OCI-LY1 (cell line): ENCODE measurements around the gene LLGL2.

Experiments
- H2AFZ ChIP-seq: fragments of 200-600 bp; sonication (generic), shearing (Covaris generic); 2 replicates; pipeline ENCODE4 v1.6.0; 2014; ENCODE audit warnings: antibody characterized with exemption, mild to moderate bottlenecking, low read length
- H3F3A ChIP-seq: fragments of 200-600 bp; sonication (generic), shearing (Covaris generic); 2 replicates; pipeline ENCODE4 v1.6.0; 2014; ENCODE audit warnings: mild to moderate bottlenecking, antibody characterized with exemption, low read length, moderate library complexity; ENCODE audit not compliant: insufficient read depth
- H3K27ac ChIP-seq: fragments of 200-600 bp; sonication (generic); 2 replicates; pipeline ENCODE4 v1.5.1; 2014; ENCODE audit warnings: low read length, mixed run types, mild to moderate bottlenecking, low read depth; ENCODE audit not compliant: poor library complexity, severe bottlenecking
- H3K27me3 ChIP-seq: fragments of 200-600 bp; sonication (generic); 2 replicates; pipeline ENCODE4 v1.6.0; 2014; ENCODE audit warnings: antibody characterized with exemption, mild to moderate bottlenecking, low read length, moderate library complexity; ENCODE audit not compliant: insufficient read depth
- H3K36me3 ChIP-seq: fragments of 200-600 bp; sonication (generic); 2 replicates; pipeline ENCODE4 v1.6.1; 2014; ENCODE audit warnings: mild to moderate bottlenecking, antibody characterized with exemption, low read length, moderate library complexity, mixed read lengths; ENCODE audit not compliant: insufficient read depth
- H3K4me1 ChIP-seq: fragments of 200-600 bp; sonication (generic); 2 replicates; pipeline ENCODE4 v1.5.1; 2014; ENCODE audit warnings: mild to moderate bottlenecking, low read length, moderate library complexity; ENCODE audit not compliant: insufficient read depth, severe bottlenecking
- H3K4me2 ChIP-seq: fragments of 200-600 bp; sonication (generic), shearing (Covaris generic); 2 replicates; pipeline ENCODE4 v1.6.1; 2014; ENCODE audit warnings: low read length
- H3K4me3 ChIP-seq: fragments of 200-600 bp; sonication (generic); 2 replicates; pipeline ENCODE4 v1.5.1; 2014; ENCODE audit warnings: low read length, low read depth, mild to moderate bottlenecking, mixed read lengths; ENCODE audit not compliant: poor library complexity, severe bottlenecking
- H3K79me2 ChIP-seq: fragments of 200-600 bp; shearing (Covaris generic); 2 replicates; pipeline ENCODE4 v1.6.1; 2016; ENCODE audit warnings: mixed run types, low read length, mixed read lengths; ENCODE audit not compliant: insufficient read depth
- H3K9ac ChIP-seq: fragments of 200-600 bp; sonication (generic), shearing (Covaris generic); 2 replicates; pipeline ENCODE4 v1.6.1; 2014; ENCODE audit warnings: mild to moderate bottlenecking, low read length, mixed read lengths
- H3K9me2 ChIP-seq: fragments of 200-600 bp; sonication (generic), shearing (Covaris generic); 2 replicates; pipeline ENCODE4 v1.6.1; 2014; ENCODE audit warnings: low read depth, mild to moderate bottlenecking, low read length, mixed read lengths
- H3K9me3 ChIP-seq: fragments of 200-600 bp; shearing (Covaris generic); 2 replicates; pipeline ENCODE4 v1.6.1; 2014; ENCODE audit warnings: low read length, mixed read lengths
- H4K20me1 ChIP-seq: fragments of 200-600 bp; sonication (generic), shearing (Covaris generic); 2 replicates; pipeline ENCODE4 v1.6.0; 2016; ENCODE audit warnings: mild to moderate bottlenecking, low read length; ENCODE audit not compliant: insufficient read depth
- EZH2 ChIP-seq: fragments of 200-600 bp; sonication (generic), shearing (Covaris generic); IDR thresholded peaks from 2 replicates; pipeline ENCODE4 v1.8.0; 2017; ENCODE audit warnings: borderline replicate concordance, mixed run types, mild to moderate bottlenecking, antibody characterized with exemption, low read length, moderate library complexity, mixed read lengths
- TF ChIP-seq, protein P1 (sequence below): fragments of 200-600 bp; sonication (generic), shearing (Covaris generic); IDR thresholded peaks from 2 replicates; pipeline ENCODE4 v1.5.1; 2017; ENCODE audit warnings: mild to moderate bottlenecking, antibody characterized with exemption, low read length, moderate library complexity, mixed read lengths

LLGL2 gene

DNA sequence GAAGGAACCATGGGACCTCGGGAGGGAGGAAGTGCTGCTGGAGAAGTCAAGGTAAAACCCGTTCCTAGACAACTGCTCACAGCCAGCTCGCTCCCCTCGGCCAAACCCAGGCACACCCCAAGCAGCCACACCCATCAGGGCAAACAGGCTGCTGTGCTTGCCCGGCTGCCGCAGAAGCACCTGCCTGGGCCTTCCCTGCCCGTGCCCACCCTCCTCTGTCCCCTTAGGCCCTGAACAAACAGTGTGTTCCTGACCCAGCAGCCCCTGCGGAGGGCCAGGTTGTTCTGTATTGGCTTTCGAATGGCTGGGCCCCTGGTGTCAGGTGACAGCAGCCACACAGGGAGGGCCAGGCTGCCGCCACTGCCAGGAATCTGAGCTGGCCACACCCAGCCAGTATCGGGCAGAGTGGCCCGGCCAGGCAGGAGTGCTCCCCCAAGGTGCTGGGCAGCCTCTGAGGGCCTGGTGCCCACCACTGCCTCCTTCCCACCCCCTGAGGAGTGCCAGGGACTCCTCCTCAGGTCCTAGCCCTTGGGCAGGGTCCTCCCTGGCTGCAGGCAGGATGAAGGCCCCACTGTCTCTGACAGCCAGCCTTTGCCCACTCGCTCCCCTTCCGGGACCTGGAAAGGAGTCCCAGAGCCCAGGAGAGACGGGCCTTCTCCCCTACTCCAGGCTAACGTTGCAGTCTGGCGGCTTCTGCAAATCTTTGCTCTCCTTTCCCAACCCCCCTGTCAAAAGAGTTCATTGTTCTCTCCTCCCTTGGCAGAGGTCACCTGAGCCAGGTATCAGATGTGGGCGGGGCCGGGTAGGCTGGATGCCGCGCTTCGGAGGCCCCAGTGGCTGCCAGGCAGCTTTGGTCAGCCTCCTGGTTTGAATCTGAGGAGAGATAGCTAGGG, 24.0 kb downstream of the LLGL2 start:
- TF ChIP-seq, protein P1, sequence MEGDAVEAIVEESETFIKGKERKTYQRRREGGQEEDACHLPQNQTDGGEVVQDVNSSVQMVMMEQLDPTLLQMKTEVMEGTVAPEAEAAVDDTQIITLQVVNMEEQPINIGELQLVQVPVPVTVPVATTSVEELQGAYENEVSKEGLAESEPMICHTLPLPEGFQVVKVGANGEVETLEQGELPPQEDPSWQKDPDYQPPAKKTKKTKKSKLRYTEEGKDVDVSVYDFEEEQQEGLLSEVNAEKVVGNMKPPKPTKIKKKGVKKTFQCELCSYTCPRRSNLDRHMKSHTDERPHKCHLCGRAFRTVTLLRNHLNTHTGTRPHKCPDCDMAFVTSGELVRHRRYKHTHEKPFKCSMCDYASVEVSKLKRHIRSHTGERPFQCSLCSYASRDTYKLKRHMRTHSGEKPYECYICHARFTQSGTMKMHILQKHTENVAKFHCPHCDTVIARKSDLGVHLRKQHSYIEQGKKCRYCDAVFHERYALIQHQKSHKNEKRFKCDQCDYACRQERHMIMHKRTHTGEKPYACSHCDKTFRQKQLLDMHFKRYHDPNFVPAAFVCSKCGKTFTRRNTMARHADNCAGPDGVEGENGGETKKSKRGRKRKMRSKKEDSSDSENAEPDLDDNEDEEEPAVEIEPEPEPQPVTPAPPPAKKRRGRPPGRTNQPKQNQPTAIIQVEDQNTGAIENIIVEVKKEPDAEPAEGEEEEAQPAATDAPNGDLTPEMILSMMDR, result no peak
- TF ChIP-seq EZH2, result no peak
- Histone ChIP-seq H3K9me2 (no peaks in the 10 kb centered on the region), H4K20me1 (no peaks in the 10 kb centered on the region), H3K4me2 (no peak overlapping the region), H3K9ac (no peak overlapping the region), H3K79me2 (no peaks in the 10 kb centered on the region), H3K4me1 (no peaks in the 10 kb centered on the region), H3F3A (no peaks in the 10 kb centered on the region), H3K4me3 (no peak overlapping the region), H3K27me3 (no peaks in the 10 kb centered on the region), H2AFZ (no peak overlapping the region), H3K36me3 (no peaks in the 10 kb centered on the region), H3K9me3 (no peaks in the 10 kb centered on the region), H3K27ac (no peak overlapping the region)

DNA sequence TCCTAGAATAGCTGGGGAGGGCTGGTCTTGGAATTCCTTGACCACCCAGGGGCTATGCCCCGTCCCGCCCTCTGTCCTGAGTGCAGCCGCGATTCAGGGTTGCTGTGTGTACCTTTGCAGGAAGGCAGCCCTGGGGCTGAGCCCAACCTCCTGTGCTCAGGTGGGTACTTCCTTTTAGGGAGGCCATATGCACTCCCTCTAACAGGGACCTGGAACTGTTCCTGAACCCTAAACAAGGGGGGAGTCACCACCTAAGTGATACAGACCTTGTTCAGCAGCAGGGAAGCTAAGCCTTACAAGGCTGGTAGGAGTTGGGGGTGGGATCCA, 24.6 kb downstream of the LLGL2 start:
- H3F3A ChIP-seq, result no peaks in the 10 kb centered on the region
- no peaks in the 10 kb centered on the region for H3K36me3 ChIP-seq
- no peak overlapping the region for H2AFZ ChIP-seq
- no peaks in the 10 kb centered on the region for H3K4me1 ChIP-seq
- H3K9ac ChIP-seq, result no peak overlapping the region
- no peak overlapping the region for H3K4me3 ChIP-seq
- H3K27ac ChIP-seq, result no peak overlapping the region
- no peaks in the 10 kb centered on the region for H3K9me2 ChIP-seq
- no peaks in the 10 kb centered on the region for H3K79me2 ChIP-seq
- H3K4me2 ChIP-seq, result no peak overlapping the region
- no peaks in the 10 kb centered on the region for H3K9me3 ChIP-seq
- no peaks in the 10 kb centered on the region for H4K20me1 ChIP-seq
- TF ChIP-seq, protein P1, result no peak
- no peak for TF ChIP-seq EZH2
- no peaks in the 10 kb centered on the region for H3K27me3 ChIP-seq

DNA sequence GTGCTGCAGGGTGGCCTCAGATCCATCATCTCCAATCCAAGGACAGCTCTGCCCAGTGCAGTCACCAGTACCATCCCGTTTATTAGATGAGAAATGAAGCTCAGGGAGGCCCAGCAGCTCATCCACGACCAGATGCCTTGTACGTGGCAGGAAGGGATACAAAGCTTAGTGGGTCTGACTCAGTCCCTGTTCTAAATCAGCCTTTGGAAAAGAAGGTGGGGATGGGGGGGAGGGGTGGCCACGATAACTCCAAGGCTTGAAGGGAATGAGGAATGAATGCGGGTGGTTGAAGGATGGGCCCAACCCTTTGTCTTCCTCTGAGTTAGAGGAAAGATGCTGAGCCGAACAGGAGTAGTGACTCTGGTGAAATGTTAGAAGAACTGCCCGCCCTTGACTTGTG, 25.8 kb downstream of the LLGL2 start:
- H3K4me1 ChIP-seq, result no peaks in the 10 kb centered on the region
- H3K27ac ChIP-seq, result no peak overlapping the region
- no peaks in the 10 kb centered on the region for H3K9me2 ChIP-seq
- no peaks in the 10 kb centered on the region for H3K36me3 ChIP-seq
- no peaks in the 10 kb centered on the region for H3F3A ChIP-seq
- TF ChIP-seq, protein P1, result no peak
- TF ChIP-seq EZH2, result no peak
- H3K79me2 ChIP-seq, result no peaks in the 10 kb centered on the region
- H2AFZ ChIP-seq, result no peak overlapping the region
- H3K9me3 ChIP-seq, result no peaks in the 10 kb centered on the region
- no peaks in the 10 kb centered on the region for H4K20me1 ChIP-seq
- H3K9ac ChIP-seq, result no peak overlapping the region
- no peaks in the 10 kb centered on the region; the same call in 1 of the 2 replicates for H3K27me3 ChIP-seq
- no peak overlapping the region for H3K4me2 ChIP-seq
- no peak overlapping the region for H3K4me3 ChIP-seq
